ENCODE measurements around the gene FIS1. TPM values are rescaled to one million over a fixed set of nuclear protein-coding genes. Genes with fewer than 3 reads are reported as not detected.

FIS1 gene
- total RNA-seq, 1 donor from 2014 or later, result 217 TPM

DNA sequence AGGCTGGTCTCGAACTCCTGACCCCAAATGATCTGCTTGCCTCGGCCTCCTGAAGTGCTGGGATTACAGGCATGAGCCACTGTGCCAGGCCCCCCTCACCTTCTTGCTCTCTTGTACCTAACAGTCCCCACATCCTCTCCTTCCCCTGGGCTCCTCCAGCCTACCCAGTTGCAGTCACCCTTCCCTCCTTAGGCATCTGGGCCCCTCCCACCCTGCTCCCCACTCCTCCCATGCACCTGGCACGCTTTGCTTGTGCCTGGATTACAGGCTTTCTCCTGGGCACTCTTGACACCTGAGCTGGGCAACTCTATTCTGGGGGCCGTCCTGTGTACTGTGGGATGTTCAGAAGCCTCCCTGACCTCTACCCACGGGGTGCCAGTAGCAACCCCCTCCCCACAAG, 10.2 kb downstream of the FIS1 start:
- DNase-seq (ENCODE audit: low read depth in 2 of 2), result no peak

DNA sequence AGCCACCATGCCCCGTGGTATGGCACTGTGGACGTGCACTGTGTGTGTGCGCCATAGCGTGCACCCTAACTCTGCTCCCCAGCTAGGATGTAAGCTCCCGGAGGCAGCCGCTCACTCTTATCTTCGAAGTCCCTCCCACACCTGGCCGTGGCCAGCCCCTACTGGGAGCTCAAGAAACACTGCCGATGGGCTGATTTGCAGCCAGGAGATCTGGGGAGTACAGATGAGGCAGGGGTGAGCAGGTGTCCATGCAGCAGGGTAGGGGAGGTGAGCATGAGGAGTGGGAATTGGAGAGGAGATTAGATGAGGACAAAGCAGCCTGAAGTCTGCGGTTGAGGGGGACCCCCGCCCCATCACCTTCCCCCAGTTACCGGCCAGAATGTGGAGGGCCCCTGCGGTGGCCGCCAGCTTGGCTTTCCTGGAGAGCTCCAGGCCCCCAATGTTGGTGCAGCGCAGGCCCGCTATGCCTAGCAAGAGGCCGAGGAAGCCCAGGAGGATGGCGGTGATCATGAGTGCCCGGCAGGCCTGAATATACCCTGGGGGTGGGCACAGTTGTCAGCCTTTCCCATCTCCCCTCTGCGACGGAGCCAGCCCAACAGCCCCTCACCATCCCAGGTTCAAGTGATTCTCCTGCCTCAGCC, 10.9 kb downstream of the FIS1 start:
- DNase-seq (ENCODE audit: low read depth in 2 of 2), result no peak

DNA sequence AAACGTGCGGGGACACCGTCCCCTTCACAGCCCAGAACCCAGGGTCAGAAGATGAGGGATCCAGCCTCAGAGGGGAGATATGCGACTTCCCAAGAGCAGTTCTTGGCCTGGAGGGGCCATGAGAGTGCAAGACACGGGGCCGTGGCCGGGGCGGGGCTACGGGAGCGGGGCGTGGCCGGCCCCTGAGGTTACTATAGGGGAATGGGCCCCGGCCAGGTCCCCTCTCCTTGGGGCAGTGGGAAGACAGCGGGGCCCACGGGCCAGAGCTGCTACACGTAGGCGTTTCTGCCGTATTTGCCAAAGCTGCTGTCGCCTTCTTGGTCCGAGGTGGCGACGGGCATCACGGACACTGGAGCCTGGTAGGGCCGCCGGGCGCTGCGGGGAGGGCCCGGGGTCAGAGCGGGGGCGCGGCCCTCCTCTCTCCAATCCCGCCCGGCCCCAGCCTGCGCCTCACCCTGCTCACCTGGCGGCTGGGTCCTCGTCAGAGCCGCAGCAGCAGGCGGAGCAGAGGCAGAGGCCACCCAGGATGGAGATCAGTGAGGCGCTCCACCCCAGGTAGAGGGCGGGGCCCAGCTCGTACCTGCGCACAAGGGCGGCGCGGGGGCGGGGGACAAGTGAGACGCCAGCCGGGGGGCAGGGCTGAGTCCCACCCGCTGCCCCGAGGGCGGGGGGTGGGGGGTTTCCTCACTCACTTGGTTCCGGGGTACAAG, 12.6 kb downstream of the FIS1 start:
- no peak for DNase-seq (ENCODE audit: low read depth in 2 of 2)

DNA sequence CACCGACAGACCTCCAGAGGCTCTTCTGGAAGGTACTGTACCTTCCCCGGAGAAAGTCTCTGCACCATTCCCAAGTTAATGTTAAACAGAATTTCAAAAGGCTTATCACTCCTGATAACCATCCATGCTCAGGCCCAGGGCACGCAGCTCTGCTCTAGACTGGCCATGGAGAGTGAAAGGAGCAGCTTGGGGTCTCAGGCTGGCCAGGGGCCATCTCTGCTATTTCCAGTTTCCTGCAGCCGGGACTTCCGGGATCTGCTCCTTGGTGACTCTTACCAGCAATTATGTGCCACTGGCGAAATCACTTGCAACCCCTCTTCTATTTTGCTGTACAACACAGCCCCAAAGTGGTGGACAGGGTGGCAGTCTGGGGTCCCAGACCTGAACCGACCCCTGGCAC, 13.2 kb downstream of the FIS1 start:
- DNase-seq (ENCODE audit: low read depth in 2 of 2), result no peak

DNA sequence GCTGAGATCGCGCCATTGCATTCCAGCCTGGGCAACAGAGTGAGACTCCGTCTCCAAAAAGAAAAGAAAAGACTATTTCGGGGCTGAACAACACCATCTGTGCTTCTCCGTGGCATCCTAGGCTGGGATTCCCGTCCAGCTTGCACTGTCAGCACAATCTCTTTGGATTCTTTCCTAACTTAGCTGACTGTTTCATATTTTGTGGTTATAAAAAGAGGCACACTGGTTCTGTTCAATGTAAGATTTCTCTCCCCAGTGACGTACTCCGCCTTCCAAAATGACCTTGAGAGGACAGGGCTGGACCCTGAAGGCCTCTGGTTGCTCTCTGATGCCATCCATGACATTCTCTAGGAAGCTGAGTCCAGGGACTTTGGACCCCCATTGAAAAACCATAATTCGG, 18.2 kb downstream of the FIS1 start:
- no peak for DNase-seq (ENCODE audit: low read depth in 2 of 2)

DNA sequence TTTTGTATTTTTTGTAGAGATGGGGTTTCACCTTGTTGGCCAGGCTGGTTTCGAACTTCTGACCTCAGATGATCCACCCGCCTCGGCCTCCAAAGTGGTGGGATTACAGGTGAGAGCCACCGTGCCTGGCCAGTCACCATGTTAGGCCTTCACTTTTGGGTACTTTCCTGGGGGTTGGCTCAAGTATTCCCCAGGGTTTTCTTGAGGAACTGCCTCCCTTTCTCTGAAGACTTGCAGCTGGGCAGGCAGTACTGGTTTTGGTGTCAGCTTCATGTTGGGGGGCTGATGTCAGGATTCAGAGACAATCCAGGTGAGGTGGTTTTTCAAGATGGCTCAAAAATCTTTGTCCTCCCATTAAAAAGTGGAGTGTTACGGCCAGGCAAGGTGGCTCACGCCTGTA, 19.2 kb downstream of the FIS1 start:
- no peak for DNase-seq (ENCODE audit: low read depth in 2 of 2)

DNA sequence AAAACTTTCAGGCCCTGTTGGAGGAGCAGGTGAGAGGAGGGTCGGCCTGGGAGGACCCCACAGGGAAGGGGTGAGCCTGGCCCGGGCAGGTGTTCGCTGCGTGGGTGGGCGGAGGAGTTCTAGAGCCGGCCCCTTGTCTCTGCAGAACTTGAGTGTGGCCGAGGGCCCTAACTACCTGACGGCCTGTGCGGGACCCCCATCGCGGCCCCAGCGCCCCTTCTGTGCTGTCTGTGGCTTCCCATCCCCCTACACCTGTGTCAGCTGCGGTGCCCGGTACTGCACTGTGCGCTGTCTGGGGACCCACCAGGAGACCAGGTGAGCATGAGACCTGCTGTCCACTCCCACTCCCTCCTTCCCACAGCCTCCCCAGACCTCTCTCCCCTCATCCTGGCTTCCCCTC, 21.4 kb downstream of the FIS1 start:
- no peak for DNase-seq (ENCODE audit: low read depth in 2 of 2)

DNA sequence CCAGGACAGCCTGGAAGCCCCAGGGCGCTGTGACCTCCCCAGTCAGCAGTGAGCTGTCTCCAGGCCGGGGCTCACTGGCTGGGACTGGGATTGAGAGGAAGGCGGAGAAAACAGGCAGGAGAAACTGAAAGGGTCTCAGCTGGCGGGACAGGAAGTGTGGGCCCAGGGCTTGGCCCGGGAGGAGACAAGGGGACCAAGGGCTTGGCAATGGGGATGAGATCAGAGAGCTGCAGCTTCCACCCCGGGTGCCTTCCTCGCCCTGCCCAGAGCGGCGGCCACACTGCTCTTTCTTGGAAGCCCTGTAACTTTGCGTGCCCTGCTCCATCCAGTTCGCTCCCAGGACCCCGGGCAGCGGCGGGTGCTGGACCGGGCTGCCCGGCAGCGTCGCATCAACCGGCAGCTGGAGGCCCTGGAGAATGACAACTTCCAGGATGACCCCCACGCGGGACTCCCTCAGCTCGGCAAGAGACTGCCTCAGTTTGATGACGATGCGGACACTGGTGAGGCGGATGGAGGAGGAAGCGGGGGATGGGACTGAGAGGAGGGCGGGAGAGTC, 22.5 kb downstream of the FIS1 start:
- no peak for DNase-seq (ENCODE audit: low read depth in 2 of 2)

DNA sequence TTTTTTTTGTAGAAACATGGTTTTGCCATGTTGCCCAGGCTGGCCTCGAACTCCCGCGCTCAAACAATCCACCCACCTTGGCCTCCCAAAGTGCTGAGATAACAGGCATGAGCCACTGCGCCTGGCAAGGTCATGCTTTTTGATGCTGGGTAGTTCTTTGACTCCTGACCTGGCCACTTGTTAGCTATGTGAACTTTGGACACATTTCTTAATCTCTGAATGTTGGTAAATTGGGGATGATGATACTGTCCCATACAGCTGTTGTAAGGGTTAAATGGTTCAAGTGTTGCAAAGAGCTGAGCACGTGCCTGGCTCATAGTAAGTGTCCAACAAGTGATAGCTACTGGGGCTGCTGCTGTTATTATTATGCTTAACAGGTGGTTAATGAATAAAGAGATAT, 24.6 kb downstream of the FIS1 start:
- DNase-seq (ENCODE audit: low read depth in 2 of 2), result no peak

DNA sequence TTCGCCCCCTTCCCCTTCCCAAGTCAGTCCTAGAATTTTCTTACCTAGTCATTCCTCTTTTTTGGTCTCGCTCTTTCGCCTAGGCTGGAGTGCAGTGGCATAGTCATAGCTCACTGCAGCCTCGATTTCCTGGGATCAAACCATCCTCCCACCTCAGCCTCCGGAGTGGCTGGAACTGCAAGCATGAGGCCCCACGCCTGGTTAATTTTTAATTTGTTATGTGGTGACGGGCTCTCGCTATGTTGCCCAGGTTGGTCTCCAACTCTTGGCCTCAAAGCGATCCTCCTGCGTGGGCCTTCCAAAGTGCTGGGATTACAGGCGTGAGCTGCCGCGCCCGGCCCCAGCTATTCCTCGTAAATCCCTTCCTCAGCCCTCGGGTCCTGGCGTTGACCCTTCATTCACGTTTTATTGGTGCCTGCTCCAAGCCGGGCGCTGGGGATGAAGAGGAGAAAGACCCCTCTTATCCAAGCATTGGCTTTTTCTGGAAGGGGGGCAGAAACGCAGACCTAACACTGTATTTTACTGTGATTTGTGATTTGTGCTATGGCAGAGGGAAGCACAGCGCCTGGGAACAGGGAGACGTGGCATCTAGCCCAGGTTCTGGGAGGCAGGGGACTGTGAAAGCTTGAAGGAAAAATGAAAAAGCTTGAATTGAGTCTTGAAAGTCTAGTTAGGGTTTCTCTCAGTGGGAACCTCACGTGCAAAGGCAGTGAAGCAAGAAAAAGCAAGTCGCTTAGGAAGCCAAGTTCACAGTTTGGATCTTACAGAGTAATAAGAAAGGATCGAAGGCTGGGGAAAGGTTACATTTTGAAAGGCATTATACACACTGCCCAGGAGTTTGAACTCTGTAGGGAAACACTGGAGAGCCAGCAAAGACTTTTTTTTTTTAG, 26.4 kb downstream of the FIS1 start:
- DNase-seq (ENCODE audit: low read depth in 2 of 2), result no peak

DNA sequence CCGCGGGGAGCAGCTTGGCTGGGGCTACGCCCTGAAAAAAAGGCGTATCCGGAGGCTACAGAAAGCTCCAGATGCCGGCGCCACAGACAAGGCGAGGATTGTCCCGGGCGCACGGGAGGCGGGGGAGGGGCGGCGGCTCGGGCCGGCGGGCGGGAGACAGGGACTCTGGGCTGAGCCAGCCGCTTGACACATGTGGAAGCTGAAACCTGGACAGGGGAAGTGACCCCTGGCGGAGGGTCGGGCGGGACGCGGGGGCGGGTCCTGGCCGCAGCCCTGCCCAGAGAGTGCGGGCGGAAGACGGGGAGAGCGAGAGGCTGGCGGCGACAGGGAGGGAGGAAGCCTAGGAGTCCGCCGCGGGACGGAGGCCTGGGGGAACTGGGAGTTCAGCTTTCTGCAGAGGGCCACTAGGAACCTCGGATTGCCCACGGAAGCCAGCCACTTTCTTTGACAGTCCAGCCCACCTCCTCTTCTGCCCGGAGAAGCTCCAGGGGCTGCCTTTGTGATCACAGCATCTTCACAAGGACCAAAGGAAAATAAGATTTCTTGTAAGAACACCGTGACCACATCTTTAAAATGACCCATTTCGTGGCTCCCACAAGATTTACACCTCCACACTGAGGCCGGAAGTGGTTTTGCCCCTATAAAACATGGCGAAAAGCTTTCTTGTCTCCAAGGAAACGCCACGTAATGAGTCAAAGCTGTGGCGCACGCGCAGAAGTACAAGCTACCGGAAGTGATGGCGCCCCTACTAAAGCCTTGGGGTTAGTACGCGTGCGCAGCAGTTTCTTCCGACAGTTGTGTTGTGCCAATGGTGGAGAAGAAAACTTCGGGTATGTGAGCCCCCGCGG, 27.3 kb downstream of the FIS1 start, which contains the start of the genes PLOD3 and ZNHIT1:
Gene PLOD3, minus strand, starts transcription at position 194 of the 848 bp plus-strand sequence. CDS start 307 bp downstream, outside the sequence.
Gene ZNHIT1, plus strand, starts transcription at position 778 of the 848 bp plus-strand sequence. Its CDS starts 31 bp downstream, at position 809.
- DNase-seq (ENCODE audit: low read depth in 2 of 2), result peak; percentile 95 to 98

DNA sequence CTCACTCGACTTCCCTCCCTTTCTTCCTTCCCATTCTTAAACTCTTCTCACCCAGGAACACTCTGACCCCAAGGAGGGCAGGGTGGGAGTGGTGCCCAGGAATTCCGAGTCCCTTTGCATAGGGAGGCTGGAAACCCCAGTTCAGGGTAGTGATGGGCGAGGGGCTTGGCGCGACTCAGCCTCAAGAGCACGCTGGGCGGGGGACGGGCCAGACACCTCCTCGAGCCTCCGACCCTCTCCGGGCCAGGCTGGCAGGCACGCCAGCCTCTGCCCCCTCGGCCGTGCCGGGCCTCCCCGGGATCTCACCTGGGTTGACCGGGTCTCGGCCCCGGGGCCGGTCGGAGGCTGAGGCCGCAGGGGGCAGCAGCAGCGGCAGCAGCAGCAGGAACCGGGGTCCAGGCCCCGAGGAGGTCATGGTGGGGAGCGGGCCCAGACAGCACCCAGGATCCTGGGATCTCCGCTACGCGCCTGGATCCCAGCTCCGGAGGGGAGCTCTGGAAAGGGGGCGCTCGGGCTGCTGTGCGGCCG, 28.0 kb downstream of the FIS1 start:
- no peak for DNase-seq (ENCODE audit: low read depth in 2 of 2)

DNA sequence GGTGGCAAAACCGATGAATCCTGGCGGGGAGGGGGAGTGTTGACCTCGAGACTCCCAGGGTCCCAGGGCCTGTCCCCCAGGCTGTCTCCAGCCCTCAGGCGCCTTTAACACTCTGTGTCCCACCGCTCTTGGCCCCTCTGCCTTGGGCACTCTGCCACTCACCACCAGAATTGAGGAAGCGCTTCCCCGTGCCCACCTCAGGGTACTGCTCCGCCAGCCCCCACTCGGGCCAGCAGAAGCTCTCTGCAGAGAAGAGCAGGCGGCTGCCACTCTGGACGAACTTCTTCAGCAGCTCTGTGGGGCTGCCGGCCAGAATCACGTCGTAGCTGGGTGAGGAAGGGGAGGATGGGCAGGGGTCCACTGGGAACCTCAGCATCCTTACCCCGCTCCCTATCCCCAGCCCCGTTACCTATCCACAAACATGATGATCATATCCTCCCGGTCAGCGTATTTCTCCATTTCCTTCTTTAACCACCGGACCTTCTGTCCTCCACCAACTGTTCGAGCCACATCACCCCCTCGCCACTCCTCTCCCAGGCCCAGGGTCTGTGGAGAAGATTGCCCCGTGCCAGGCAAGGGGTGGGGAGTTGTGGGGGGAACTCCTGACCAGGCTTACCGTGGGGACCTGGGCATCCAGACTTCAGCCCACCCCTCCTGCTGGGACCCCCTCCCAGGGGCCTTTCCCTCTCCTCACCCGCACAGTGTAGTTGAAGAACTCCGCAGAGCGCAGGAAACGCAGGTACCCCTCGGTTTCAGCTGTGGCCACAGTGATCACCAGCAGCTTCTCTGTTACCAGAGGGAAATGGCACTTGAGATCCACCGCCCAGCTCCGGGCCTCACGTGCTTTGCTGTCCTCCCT, 28.7 kb downstream of the FIS1 start:
- DNase-seq (ENCODE audit: low read depth in 2 of 2), result no peak

DNA sequence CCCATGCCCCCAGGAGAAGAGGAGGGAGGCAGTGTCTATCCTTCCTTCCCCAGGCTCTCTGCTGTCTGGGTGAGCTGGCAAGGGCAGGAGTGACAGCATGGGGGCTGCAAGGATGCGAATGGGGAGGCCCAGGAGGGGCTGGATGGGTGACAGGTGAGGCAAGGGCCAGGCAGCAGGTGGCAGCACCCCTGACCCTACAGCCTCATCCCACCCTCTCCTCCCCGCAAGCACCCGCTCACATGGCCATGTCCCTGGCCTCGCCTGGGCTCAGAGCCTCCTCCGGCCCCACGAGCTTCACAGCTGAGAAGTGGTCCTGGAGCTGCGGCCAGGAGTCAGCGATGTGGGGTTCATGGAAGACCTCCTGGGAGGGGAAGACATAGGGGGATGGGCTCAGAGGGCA, 32.9 kb downstream of the FIS1 start:
- no peak for DNase-seq (ENCODE audit: low read depth in 2 of 2)

DNA sequence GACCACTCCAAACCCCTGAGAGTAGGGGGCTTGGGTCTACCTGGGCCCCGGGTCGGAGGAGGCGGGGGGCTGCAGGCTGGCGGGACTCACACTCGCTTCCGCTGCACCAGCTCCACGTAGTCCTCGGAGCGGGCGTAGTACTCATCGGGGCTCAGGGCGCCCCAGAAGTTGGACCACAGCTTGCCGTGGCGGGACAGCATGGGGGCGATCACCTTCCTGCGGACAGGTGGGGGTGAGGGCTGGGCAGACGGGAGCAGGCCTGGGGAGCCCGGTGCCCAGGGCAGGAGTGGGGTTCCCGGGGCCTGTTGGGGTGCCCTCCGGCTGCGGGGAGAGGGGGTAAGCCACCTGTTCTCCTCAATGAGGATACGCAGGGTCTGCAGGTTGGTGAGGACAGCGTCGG, 33.4 kb downstream of the FIS1 start:
- no peak for DNase-seq (ENCODE audit: low read depth in 2 of 2)

DNA sequence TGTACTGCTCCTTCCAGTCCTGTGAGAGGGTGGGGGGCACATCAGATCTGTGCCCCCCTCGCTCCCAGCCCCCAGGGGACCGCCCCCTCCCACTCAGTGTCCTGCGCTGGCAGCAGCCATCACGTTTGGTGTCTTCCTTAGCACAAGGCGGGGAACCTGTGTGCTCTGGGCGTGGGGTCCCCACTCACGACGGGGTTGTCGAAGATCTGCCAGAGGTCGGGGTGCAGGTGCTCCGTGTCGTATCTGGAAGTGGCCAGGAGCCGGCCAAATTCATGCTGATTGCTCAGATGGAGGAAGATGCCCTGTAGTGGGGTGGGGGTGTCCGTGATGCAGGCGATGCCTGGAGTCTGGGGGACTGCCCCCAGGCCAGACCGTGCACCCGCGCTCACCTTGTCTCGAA, 34.7 kb downstream of the FIS1 start:
- DNase-seq (ENCODE audit: low read depth in 2 of 2), result no peak

DNA sequence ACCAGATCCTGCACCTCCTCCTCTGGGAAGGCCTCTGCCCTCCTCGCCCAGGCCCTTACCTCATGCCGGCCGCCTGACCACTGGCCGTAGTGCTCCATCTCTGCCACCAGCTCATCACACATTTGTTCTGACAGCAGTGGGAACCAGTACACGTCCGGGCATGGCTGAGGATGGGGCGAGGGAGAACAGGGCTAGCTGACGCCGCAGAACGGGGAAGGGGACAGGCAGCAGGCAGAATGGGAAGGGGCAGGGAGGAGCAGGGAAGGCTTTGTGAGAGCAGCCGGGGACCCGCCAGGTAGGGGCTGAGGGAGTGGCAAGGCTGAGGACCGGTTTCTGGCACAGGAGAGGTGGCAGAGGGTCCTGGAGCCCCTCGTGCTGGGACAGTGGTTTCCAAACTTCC, 36.1 kb downstream of the FIS1 start:
- DNase-seq (ENCODE audit: low read depth in 2 of 2), result no peak

DNA sequence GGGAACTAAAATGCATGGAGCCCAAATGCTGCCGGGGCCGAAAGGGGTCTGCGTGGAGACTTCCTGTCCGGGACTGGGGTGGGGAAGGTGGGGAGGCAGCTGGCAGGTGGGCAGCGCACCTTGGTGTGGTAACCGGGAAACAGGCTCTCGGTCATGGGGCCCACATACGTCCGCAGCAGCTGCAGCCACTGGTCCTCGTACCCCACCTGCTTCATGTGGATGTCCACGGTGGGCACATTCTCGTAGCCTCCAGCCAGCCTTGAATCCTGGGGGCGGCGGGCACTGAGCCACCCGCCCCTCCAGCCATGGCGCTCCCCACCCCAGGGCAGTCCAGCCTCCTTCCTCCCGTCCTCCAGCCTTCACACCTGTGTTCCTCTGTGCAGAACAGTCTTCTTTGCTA, 37.4 kb downstream of the FIS1 start:
- no peak for DNase-seq (ENCODE audit: low read depth in 2 of 2)

DNA sequence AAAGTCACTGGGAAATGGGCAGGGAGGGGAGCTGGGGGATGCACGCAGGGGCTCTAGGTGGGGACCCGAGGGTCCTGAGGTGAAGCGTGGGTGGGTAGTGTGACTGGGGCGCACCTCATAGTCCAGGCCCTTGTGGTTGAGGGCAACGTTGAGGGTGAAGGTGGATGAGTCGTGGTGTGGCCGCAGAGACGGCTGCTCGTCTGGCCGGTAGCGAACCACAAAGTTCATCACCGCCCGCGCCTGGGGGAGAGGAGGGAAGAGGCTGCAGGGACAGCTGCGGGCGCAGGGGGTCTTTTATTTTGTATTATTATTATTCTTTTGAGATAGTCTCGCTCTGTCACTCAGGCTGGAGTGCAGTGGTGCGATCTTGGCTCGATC, 38.2 kb downstream of the FIS1 start:
- DNase-seq (ENCODE audit: low read depth in 2 of 2), result no peak
